Measurements from ENCODE around the gene HOXC5. TPM values are rescaled to one million over a fixed set of nuclear protein-coding genes. Genes with fewer than 3 reads are reported as not detected.

HOXC5 gene
- total RNA-seq, 1 experiment from 2014 or later: not detected

DNA sequence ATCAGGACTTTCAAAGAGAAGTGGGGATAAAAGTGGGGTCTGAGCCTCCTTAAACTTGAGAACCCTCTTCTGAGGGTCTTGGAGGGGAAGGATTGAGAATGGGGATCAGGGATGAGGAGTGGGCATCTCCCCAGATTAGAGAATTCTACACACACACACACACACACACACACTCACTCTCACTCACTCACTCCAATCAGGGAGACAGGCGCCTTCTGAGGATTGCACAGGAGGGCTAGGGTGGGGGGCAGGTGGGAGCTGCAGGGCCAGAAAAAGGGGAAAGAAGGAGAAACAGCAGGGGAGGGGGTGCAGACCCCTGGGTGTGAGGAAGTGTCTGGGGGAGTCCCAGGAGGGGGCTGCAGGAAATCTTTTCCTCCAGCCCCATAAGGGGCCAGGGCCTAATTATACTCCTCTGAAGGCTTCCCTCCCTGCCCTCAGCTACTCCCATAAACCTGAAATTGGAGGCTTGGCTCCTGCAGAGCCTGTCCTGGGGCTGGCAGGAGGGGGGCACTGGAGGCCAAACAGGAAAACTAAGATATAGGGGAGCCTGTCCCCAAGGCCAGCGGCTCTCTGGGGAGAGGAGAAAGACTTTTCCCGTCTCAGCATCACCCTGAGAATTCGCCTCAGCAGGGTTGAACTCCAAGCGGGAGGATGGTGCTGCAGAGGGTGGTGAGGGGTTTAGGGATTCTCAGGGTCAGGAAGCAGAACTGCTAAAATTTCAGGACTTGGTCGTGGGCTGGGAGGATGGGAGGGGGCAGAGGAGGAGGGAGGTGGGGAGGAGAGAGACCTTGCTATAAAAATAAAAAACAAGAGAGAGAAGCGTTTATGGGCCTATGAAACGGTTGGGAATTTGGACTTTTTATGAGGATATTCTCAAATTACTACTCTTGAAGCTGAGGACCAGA lies 31.3 kb upstream of the HOXC5 start:
- Histone ChIP-seq H3K18ac (ENCODE audit: insufficient read length, low read depth, low read length) (no peak overlapping the region), H3K79me1 (ENCODE audit: insufficient read depth, low read depth, low read length, poor library complexity, severe bottlenecking) (no peaks in the 10 kb centered on the region), H2BK20ac (ENCODE audit: low read depth, low read length, poor library complexity, severe bottlenecking) (no peak overlapping the region), H3K56ac (ENCODE audit: insufficient read length, low read depth, low read length) (no peak overlapping the region), H2AFZ (ENCODE audit: low read length) (no peak overlapping the region), H3K4me2 (ENCODE audit: insufficient read depth, insufficient read length, low read length) (no peak overlapping the region), H2BK15ac (ENCODE audit: low read depth, low read length) (no peak overlapping the region), H3K9me3 (ENCODE audit: control insufficient read depth, low read depth, low read length) (no peaks in the 10 kb centered on the region), H3K4me1 (ENCODE audit: insufficient read depth, low read length) (no peaks in the 10 kb centered on the region), H3K79me2 (ENCODE audit: insufficient read depth, low read length) (no peaks in the 10 kb centered on the region), H3K9ac (ENCODE audit: extremely low read depth, insufficient read length, low read length) (no peak overlapping the region), H3K27ac (ENCODE audit: insufficient read length, low read depth, low read length) (no peak overlapping the region), H2BK12ac (ENCODE audit: insufficient read length, low read depth, low read length) (no peak overlapping the region), H3K27me3 (ENCODE audit: insufficient read depth, low read length) (peaks cover 98% of the 10 kb centered on the region), H3K14ac (ENCODE audit: insufficient read depth, low read length) (no peak overlapping the region), H2BK5ac (ENCODE audit: insufficient read length, low read length) (no peak overlapping the region), H3K4ac (ENCODE audit: low read depth, low read length) (no peak overlapping the region), H4K20me1 (ENCODE audit: control insufficient read depth, insufficient read depth, insufficient read length) (no peaks in the 10 kb centered on the region), H3T11ph (ENCODE audit: low read length) (no peak overlapping the region), H4K5ac (ENCODE audit: insufficient read length, low read depth, low read length) (no peak overlapping the region), H2BK120ac (ENCODE audit: low read depth, low read length, poor library complexity, severe bottlenecking) (no peak overlapping the region), H2AK5ac (ENCODE audit: insufficient read length, low read length) (no peak overlapping the region), H3K23ac (ENCODE audit: insufficient read length, low read depth, low read length) (no peak overlapping the region), H3K23me2 (ENCODE audit: insufficient read length, low read depth, low read length, poor library complexity, severe bottlenecking) (no peaks in the 10 kb centered on the region), H4K91ac (ENCODE audit: insufficient read length, low read depth, low read length) (no peak overlapping the region), H4K8ac (replicated peaks; ENCODE audit: insufficient read length, low read depth, low read length) (no peak overlapping the region)
- TF ChIP-seq, protein P1, sequence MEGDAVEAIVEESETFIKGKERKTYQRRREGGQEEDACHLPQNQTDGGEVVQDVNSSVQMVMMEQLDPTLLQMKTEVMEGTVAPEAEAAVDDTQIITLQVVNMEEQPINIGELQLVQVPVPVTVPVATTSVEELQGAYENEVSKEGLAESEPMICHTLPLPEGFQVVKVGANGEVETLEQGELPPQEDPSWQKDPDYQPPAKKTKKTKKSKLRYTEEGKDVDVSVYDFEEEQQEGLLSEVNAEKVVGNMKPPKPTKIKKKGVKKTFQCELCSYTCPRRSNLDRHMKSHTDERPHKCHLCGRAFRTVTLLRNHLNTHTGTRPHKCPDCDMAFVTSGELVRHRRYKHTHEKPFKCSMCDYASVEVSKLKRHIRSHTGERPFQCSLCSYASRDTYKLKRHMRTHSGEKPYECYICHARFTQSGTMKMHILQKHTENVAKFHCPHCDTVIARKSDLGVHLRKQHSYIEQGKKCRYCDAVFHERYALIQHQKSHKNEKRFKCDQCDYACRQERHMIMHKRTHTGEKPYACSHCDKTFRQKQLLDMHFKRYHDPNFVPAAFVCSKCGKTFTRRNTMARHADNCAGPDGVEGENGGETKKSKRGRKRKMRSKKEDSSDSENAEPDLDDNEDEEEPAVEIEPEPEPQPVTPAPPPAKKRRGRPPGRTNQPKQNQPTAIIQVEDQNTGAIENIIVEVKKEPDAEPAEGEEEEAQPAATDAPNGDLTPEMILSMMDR (conservative IDR thresholded peaks at IDR 0.05): no peak
- DNase-seq: no peak
- Mint-ChIP-seq H3K36me3 (ENCODE audit: insufficient read depth in 1 of 3, low read depth in 3 of 3) (no peaks in the 10 kb centered on the region), H3K4me3 (no peak overlapping the region; a peak in 1 of 5 replicates), H3K9me3 (peaks cover 4 to 9% of the 10 kb centered on the region in 2 experiments; a peak in 3 of 5 replicates), H3K4me1 (peaks cover 4 to 18% of the 10 kb centered on the region in 2 experiments), H3K27me3 (ENCODE audit: low read depth) (peaks cover 100% of the 10 kb centered on the region), H3K27ac (no peak overlapping the region; a peak in 1 of 7 replicates)
- no CpG with 5 or more reads among the region's 8 CpGs for WGBS (ENCODE audit: extremely low coverage, insufficient read length, low lambda C conversion rate)
